ENCODE results near the gene PTH1R.

Gene PTH1R

GRCh38 chr3:46904303-46905212 is 27.0 kb downstream of the PTH1R start:
- H3K27ac ChIP-seq (ENCODE audit: low read length, poor library complexity, severe bottlenecking): no peak overlapping the region
- no peak overlapping the region for H3K23ac ChIP-seq (ENCODE audit: low read length in 2 of 2)
- H2AFZ ChIP-seq (ENCODE audit: low read depth, low read length): no peak overlapping the region
- H3K14ac ChIP-seq (ENCODE audit: low read length in 2 of 2): no peak overlapping the region
- no peak overlapping the region for H2BK120ac ChIP-seq (ENCODE audit: low read depth, low read length)
- H2BK5ac ChIP-seq (ENCODE audit: low read depth, low read length, poor library complexity, severe bottlenecking): no peak overlapping the region
- no peak overlapping the region for H3K4ac ChIP-seq (ENCODE audit: low read depth in 1 of 2, low read length in 2 of 2)
- H3K27me3 ChIP-seq (ENCODE audit: control insufficient read depth in 1 of 2, insufficient read depth in 1 of 2, low read length in 2 of 2): peaks cover 0 to 18% of the 10 kb centered on the region in 2 experiments
- H3K9me3 ChIP-seq (ENCODE audit: control insufficient read depth, low read length): no peaks in the 10 kb centered on the region
- no peaks in the 10 kb centered on the region for H3K79me1 ChIP-seq (replicated peaks; ENCODE audit: low read length, poor library complexity, severe bottlenecking)
- H4K8ac ChIP-seq (ENCODE audit: low read length): no peak overlapping the region
- H4K91ac ChIP-seq (ENCODE audit: low read length): no peak overlapping the region
- H3K36me3 ChIP-seq (ENCODE audit: control insufficient read depth in 1 of 2, insufficient read depth in 2 of 2, low read depth in 1 of 2, low read length in 2 of 2): no peaks in the 10 kb centered on the region
- H3K4me2 ChIP-seq (ENCODE audit: low read length, poor library complexity, severe bottlenecking): no peak overlapping the region
- H3K9ac ChIP-seq (ENCODE audit: low read length): no peak overlapping the region
- H3K4me3 ChIP-seq (ENCODE audit: insufficient read depth in 1 of 2, low read depth in 1 of 2, low read length in 2 of 2): no peak overlapping the region
- H2AK5ac ChIP-seq (ENCODE audit: low read length, severe bottlenecking): no peak overlapping the region
- WGBS: 90% methylated on average over 18 of the region's 18 CpGs
- DNase-seq: no peak
- H3K4me1 ChIP-seq (ENCODE audit: control insufficient read depth, insufficient read depth, low read depth, low read length): peaks cover 15% of the 10 kb centered on the region
- no peak overlapping the region for H3K18ac ChIP-seq (ENCODE audit: low read depth in 1 of 2, low read length in 2 of 2)
- no peak overlapping the region for H2BK15ac ChIP-seq (ENCODE audit: low read depth, poor library complexity, severe bottlenecking)
- no peak overlapping the region for H2BK12ac ChIP-seq (ENCODE audit: low read length in 2 of 2)

- Histone ChIP-seq H3K79me1 (replicated peaks; ENCODE audit: low read length, poor library complexity, severe bottlenecking) (no peaks in the 10 kb centered on the region), H3K4ac (ENCODE audit: low read depth in 1 of 2, low read length in 2 of 2) (no peak overlapping the region), H2AFZ (ENCODE audit: low read depth, low read length) (no peak overlapping the region), H2BK120ac (ENCODE audit: low read depth, low read length) (no peak overlapping the region), H4K8ac (ENCODE audit: low read length) (no peak overlapping the region), H2BK5ac (ENCODE audit: low read depth, low read length, poor library complexity, severe bottlenecking) (no peak overlapping the region), H2AK5ac (ENCODE audit: low read length, severe bottlenecking) (no peak overlapping the region), H3K27ac (ENCODE audit: low read length, poor library complexity, severe bottlenecking) (no peak overlapping the region), H2BK15ac (ENCODE audit: low read depth, poor library complexity, severe bottlenecking) (no peak overlapping the region), H3K23ac (ENCODE audit: low read length in 2 of 2) (no peak overlapping the region), H3K4me2 (ENCODE audit: low read length, poor library complexity, severe bottlenecking) (no peak overlapping the region), H3K4me1 (ENCODE audit: control insufficient read depth, insufficient read depth, low read depth, low read length) (peaks cover 20% of the 10 kb centered on the region), H3K9me3 (ENCODE audit: control insufficient read depth, low read length) (no peaks in the 10 kb centered on the region), H3K36me3 (ENCODE audit: control insufficient read depth in 1 of 2, insufficient read depth in 2 of 2, low read depth in 1 of 2, low read length in 2 of 2) (no peaks in the 10 kb centered on the region), H3K4me3 (ENCODE audit: insufficient read depth in 1 of 2, low read depth in 1 of 2, low read length in 2 of 2) (no peak overlapping the region), H2BK12ac (ENCODE audit: low read length in 2 of 2) (no peak overlapping the region), H3K9ac (ENCODE audit: low read length) (no peak overlapping the region), H3K14ac (ENCODE audit: low read length in 2 of 2) (no peak overlapping the region), H3K27me3 (ENCODE audit: control insufficient read depth in 1 of 2, insufficient read depth in 1 of 2, low read length in 2 of 2) (peaks cover 0 to 18% of the 10 kb centered on the region in 2 experiments), H3K18ac (ENCODE audit: low read depth in 1 of 2, low read length in 2 of 2) (no peak overlapping the region), H4K91ac (ENCODE audit: low read length) (no peak overlapping the region)
- WGBS: 100% methylated on average over 3 of the region's 3 CpGs
- no peak for DNase-seq
Observed at GRCh38 chr3:46905213-46905560, 27.7 kb downstream of the PTH1R start.

GRCh38 chr3:46905661-46906451 is 28.3 kb downstream of the PTH1R start:
- Histone ChIP-seq H2AK5ac (ENCODE audit: low read length, severe bottlenecking) (no peak overlapping the region), H3K4me2 (ENCODE audit: low read length, poor library complexity, severe bottlenecking) (no peak overlapping the region), H3K9ac (ENCODE audit: low read length) (no peak overlapping the region), H3K79me1 (replicated peaks; ENCODE audit: low read length, poor library complexity, severe bottlenecking) (no peaks in the 10 kb centered on the region), H3K4ac (ENCODE audit: low read depth in 1 of 2, low read length in 2 of 2) (no peak overlapping the region), H4K8ac (ENCODE audit: low read length) (no peak overlapping the region), H3K9me3 (ENCODE audit: control insufficient read depth, low read length) (no peaks in the 10 kb centered on the region), H3K23ac (ENCODE audit: low read length in 2 of 2) (no peak overlapping the region), H3K4me1 (ENCODE audit: control insufficient read depth, insufficient read depth, low read depth, low read length) (peaks cover 20% of the 10 kb centered on the region), H2BK12ac (ENCODE audit: low read length in 2 of 2) (no peak overlapping the region), H2BK15ac (ENCODE audit: low read depth, poor library complexity, severe bottlenecking) (no peak overlapping the region), H2AFZ (ENCODE audit: low read depth, low read length) (no peak overlapping the region), H4K91ac (ENCODE audit: low read length) (peak overlapping the region; percentile 46), H2BK120ac (ENCODE audit: low read depth, low read length) (no peak overlapping the region), H2BK5ac (ENCODE audit: low read depth, low read length, poor library complexity, severe bottlenecking) (no peak overlapping the region), H3K18ac (ENCODE audit: low read depth in 1 of 2, low read length in 2 of 2) (no peak overlapping the region), H3K27ac (ENCODE audit: low read length, poor library complexity, severe bottlenecking) (no peak overlapping the region), H3K4me3 (ENCODE audit: insufficient read depth in 1 of 2, low read depth in 1 of 2, low read length in 2 of 2) (no peak overlapping the region), H3K14ac (ENCODE audit: low read length in 2 of 2) (peak overlapping the region in 1 of 2 experiments; percentile 13), H3K27me3 (ENCODE audit: control insufficient read depth in 1 of 2, insufficient read depth in 1 of 2, low read length in 2 of 2) (peaks cover 0 to 18% of the 10 kb centered on the region in 2 experiments), H3K36me3 (ENCODE audit: control insufficient read depth in 1 of 2, insufficient read depth in 2 of 2, low read depth in 1 of 2, low read length in 2 of 2) (no peaks in the 10 kb centered on the region)
- 81% methylated on average over 11 of the region's 11 CpGs for WGBS
- no peak for DNase-seq

- no peak overlapping the region for H3K9ac ChIP-seq (ENCODE audit: low read length)
- no peak overlapping the region for H3K4me2 ChIP-seq (ENCODE audit: low read length, poor library complexity, severe bottlenecking)
- no peak overlapping the region for H3K18ac ChIP-seq (ENCODE audit: low read depth in 1 of 2, low read length in 2 of 2)
- no peak overlapping the region for H3K4me3 ChIP-seq (ENCODE audit: insufficient read depth in 1 of 2, low read depth in 1 of 2, low read length in 2 of 2)
- H3K9me3 ChIP-seq (ENCODE audit: control insufficient read depth, low read length): no peaks in the 10 kb centered on the region
- H2BK120ac ChIP-seq (ENCODE audit: low read depth, low read length): no peak overlapping the region
- no peaks in the 10 kb centered on the region for H3K36me3 ChIP-seq (ENCODE audit: control insufficient read depth in 1 of 2, insufficient read depth in 2 of 2, low read depth in 1 of 2, low read length in 2 of 2)
- peaks cover 20% of the 10 kb centered on the region for H3K4me1 ChIP-seq (ENCODE audit: control insufficient read depth, insufficient read depth, low read depth, low read length)
- no peaks in the 10 kb centered on the region for H3K79me1 ChIP-seq (replicated peaks; ENCODE audit: low read length, poor library complexity, severe bottlenecking)
- H3K14ac ChIP-seq (ENCODE audit: low read length in 2 of 2): no peak overlapping the region
- peaks cover 0 to 18% of the 10 kb centered on the region in 2 experiments for H3K27me3 ChIP-seq (ENCODE audit: control insufficient read depth in 1 of 2, insufficient read depth in 1 of 2, low read length in 2 of 2)
- H3K4ac ChIP-seq (ENCODE audit: low read depth in 1 of 2, low read length in 2 of 2): no peak overlapping the region
- H2BK15ac ChIP-seq (ENCODE audit: low read depth, poor library complexity, severe bottlenecking): no peak overlapping the region
- no peak overlapping the region for H3K23ac ChIP-seq (ENCODE audit: low read length in 2 of 2)
- H4K8ac ChIP-seq (ENCODE audit: low read length): no peak overlapping the region
- H2AK5ac ChIP-seq (ENCODE audit: low read length, severe bottlenecking): no peak overlapping the region
- no peak overlapping the region for H2BK5ac ChIP-seq (ENCODE audit: low read depth, low read length, poor library complexity, severe bottlenecking)
- no peak overlapping the region for H2AFZ ChIP-seq (ENCODE audit: low read depth, low read length)
- no peak overlapping the region for H4K91ac ChIP-seq (ENCODE audit: low read length)
- no peak overlapping the region for H3K27ac ChIP-seq (ENCODE audit: low read length, poor library complexity, severe bottlenecking)
- 92% methylated on average over 4 of the region's 4 CpGs for WGBS
- H2BK12ac ChIP-seq (ENCODE audit: low read length in 2 of 2): no peak overlapping the region
- no peak for DNase-seq
Observed at GRCh38 chr3:46906471-46907058, 29.0 kb downstream of the PTH1R start.

Measured in mesenchymal stem cell (in vitro differentiated cells and primary cell).